Gastrocnemius medialis (tissue), 4 donors: ENCODE measurements around the gene HFE.

Experiments used
- POLR2A ChIP-seq, 2 donors: fragments of 450-650 bp; IDR thresholded peaks; one replicate each; pipeline ENCODE4 v1.6.1; 2017; ENCODE audit warnings: antibody characterized with exemption in 2 of 2, mild to moderate bottlenecking in 2 of 2, moderate library complexity in 2 of 2
- TF ChIP-seq, protein P1 (sequence below), 5 experiments: fragments of 450-650 bp in 3 of 5; fragments of 200-600 bp in 2 of 5; sonication (generic) in 2 of 5; IDR thresholded peaks in 4 of 5; conservative IDR thresholded peaks in 1 of 5; 1 replicate in 4 of 5; 2 replicates in 1 of 5; pipeline ENCODE4 v1.5.1; 2016 to 2019; ENCODE audit warnings: antibody characterized with exemption in 5 of 5, mild to moderate bottlenecking in 3 of 5, moderate library complexity in 3 of 5

DNA sequence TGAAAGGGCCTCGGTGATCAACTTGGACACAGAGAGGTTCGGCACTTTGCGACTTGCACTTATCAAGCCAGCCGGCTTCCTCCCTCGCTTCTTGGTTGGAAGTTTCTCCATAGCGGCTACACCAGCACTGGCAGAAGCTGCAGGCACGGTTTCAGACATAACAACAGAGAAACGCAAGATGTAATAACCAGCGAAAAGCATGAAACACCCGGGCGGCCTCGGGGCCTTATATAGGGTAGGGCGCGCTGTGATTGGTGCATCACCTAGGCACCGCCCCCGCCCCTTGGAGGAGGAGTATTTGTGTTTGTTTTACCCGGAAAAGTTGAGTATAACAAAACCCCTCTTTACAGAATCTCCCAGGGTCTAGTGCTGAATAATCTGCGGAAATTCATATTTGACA, 20.7 kb downstream of the HFE start:
- TF ChIP-seq, protein P1, sequence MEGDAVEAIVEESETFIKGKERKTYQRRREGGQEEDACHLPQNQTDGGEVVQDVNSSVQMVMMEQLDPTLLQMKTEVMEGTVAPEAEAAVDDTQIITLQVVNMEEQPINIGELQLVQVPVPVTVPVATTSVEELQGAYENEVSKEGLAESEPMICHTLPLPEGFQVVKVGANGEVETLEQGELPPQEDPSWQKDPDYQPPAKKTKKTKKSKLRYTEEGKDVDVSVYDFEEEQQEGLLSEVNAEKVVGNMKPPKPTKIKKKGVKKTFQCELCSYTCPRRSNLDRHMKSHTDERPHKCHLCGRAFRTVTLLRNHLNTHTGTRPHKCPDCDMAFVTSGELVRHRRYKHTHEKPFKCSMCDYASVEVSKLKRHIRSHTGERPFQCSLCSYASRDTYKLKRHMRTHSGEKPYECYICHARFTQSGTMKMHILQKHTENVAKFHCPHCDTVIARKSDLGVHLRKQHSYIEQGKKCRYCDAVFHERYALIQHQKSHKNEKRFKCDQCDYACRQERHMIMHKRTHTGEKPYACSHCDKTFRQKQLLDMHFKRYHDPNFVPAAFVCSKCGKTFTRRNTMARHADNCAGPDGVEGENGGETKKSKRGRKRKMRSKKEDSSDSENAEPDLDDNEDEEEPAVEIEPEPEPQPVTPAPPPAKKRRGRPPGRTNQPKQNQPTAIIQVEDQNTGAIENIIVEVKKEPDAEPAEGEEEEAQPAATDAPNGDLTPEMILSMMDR (IDR thresholded peaks at IDR 0.05 in 4 of 5, conservative IDR thresholded peaks at IDR 0.05 in 1 of 5), result no peak
- TF ChIP-seq POLR2A (IDR thresholded peaks at IDR 0.05), result no peak
